HG03460 (cell line): Measurements from ENCODE around the gene RAB31.

Experiments
- ATAC-seq: cut with Tn5 transposase; IDR thresholded peaks from one replicate; pipeline ENCODE4 v1.9.1; 2021; ENCODE audit not compliant: unreplicated experiment

The RAB31 gene

GRCh38 chr18:9711361-9712129 is 3.4 kb downstream of the RAB31 start:
- peak; percentile 64 for ATAC-seq

DNA sequence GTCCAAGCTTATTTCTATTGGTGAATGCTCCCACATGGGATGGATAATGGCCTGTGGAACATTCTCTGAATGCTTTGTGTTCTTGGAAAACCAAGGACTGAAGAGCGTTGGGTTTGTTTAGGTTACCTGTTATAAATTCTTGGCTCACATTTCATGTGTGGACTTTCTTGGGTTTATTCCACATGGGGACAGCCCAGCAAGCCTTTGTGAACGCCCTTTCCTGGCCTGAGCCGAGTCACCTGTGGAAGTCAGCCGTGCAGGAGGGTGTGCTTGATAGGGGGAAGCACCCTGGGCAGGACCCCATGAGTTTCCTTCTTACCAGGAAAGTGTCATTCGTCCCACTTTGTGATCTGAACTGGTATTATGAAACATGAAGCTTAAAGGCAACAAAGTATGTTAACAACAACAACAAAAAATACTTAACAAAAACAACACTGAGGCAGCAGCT is 4.1 kb downstream of the RAB31 start:
- no peak for ATAC-seq

DNA sequence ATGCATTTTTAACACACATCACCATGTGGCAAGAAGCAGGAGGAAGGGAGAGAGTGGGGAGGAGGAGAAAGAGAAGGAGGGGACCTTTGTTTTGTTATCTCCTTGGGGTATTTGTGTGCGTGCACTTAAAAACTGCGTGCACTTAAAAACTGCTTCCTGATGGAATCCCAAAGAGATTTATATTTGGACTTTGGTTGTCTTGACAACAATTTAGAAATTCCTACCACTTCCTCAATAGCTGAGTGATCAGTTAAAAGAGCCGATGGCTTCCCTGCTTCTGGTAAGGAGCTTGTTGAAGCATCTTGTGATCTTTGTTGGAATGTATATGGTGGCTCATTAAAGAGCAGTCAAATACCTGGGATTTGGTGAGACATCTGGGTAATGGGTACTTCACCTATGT is 4.5 kb downstream of the RAB31 start:
- no peak for ATAC-seq

DNA sequence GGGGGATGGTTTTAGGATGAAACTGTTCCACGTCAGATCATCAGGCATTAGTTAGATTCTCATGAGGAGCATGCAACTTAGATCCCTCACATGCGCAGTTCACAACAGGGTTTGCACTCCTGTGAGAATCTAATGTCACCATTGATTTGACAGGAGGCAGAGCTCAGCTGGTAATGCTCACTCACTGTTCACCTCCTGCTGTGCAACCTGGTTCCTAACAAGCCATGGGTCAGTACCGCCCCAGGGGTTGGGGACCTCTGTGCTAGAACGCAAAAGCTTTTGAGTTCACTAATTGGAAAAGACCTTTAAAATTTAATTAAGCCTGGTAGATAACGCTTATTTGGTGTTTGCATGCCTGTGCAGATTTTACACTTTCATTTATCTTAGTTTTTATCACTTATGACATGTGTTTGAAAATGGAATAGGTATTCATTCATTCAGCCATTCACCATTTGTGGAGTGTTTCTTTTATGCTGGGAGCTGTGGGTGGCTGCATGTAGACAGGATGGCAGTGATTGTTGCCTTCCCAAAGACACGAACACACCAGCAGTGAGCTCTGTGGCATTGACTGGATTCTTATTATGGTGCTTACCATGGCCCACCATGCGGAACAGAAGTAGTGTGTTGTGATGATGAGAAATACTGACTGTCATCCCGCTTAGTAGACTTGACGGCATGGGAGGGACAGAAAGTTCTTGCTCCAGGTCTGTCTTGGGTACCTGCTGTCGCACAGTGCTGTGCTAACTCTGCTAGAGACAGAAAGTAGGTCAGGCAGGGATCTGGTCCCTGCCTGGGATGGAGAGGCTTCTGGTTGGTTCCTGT is 6.4 kb downstream of the RAB31 start:
- ATAC-seq, result no peak

DNA sequence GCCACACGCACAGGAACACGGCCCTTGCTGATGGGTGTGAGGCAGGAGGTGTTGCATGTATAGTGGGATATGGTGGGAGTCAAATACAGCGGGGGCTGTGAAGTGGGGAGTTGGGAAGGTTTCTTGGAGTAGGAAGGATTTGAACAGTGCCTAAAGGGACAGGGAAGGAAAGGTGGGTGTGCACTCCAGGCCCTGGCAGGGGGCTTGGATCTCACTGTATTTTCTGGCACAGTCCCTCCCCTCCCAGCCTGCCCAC is 6.9 kb downstream of the RAB31 start:
- ATAC-seq, result no peak

DNA sequence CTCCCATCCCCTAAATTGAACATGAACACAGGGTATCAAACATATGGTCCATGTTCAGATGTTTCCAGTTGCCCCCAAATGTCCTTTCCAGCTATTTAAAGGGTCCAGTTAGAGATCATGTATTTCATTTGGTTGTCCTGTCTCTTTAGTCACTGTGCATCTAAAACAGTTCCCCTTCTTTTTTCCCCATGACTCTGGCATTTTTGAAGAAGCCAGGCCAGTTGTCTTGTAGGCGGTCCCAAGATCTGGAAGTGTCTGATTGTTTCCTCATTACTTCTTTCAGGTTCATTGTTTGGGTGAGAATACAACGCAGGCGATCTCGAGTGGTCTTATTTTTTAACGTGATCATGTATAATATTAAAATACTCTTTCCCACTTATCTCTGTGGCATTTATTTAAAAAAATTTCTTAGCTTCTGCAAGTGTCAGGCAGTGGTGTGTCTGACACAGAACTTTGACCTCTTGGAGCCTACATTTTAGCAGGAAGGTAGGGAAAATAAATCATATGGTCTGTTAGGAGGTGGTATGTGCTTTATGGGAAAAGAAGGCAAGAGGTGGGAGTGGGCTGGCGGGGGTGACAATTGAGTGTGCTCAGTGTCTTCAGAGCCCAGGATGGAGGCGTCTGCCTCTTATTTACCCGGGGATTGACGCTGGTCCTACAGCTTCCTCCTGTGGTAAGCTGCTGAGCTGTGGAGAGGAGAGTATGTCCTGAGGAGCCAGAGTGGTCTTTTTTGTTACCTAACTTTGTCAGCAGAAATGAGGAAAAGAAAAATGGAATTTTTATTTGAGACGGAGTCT is 8.1 kb downstream of the RAB31 start:
- ATAC-seq, result no peak

DNA sequence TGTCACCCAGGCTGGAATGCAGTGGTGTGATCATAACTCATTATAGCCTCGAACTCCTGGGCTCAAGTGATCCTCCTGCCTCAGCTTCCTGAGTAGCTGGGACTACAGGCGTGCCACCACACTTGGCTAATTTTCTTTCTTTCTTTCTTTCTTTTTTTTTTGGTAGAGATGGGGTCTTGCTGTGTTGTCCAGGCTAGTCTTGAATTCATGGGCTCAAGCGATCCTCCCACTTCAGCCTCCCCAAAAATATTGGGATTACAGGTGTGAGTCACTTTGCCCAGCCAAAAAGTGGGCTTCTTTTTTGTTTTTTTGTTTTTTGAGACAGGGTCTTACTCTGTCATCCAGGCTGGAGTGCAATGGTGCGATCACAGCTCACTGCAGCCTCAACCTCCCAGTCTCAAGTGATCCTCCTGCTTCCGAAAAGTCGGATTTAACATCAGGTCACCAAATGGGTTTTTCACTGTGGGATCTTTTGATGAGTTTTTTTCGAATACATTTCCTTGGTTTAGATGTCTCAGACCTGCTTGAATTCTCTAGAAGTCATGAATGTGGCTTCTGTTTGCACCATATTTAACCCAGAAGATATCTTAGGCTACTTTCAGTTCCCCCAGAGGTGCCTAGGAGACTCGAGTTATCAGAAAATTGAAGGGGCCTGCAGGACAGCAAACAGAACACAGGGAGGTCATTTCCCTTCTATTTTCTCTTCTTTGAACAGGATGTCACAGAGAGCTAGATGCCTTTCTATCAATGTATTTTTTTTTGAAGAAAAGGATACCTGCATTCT is 8.9 kb downstream of the RAB31 start:
- ATAC-seq, result peak; percentile 59

DNA sequence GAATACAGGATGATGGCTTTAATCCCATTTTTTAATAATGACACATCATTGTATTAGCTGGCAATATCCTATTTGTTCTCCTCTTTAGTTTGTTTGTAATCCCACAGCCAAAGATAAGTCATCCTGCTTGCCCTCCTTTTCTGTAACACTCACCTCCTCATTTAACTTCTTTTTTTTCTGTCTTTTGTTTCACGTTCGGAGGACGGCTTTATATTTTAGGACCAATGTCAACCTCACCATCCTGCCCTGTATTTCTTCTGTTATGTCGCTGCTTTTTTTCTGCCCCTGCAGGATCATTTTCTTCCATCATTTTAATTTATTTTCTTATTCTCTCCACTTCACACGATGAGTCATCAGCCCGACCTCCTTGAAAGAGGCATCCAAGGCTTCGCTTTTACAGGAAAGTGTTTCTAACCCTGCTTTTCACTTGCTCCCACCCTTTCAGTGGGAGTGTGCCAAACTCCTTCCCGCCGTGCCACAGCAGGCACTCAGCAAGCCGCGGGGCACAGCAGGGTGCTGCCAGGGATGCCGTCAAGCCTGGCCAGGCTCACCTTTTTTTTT is 11.4 kb downstream of the RAB31 start:
- no peak for ATAC-seq

GRCh38 chr18:9720327-9720726 is 12.2 kb downstream of the RAB31 start:
- ATAC-seq, result no peak

DNA sequence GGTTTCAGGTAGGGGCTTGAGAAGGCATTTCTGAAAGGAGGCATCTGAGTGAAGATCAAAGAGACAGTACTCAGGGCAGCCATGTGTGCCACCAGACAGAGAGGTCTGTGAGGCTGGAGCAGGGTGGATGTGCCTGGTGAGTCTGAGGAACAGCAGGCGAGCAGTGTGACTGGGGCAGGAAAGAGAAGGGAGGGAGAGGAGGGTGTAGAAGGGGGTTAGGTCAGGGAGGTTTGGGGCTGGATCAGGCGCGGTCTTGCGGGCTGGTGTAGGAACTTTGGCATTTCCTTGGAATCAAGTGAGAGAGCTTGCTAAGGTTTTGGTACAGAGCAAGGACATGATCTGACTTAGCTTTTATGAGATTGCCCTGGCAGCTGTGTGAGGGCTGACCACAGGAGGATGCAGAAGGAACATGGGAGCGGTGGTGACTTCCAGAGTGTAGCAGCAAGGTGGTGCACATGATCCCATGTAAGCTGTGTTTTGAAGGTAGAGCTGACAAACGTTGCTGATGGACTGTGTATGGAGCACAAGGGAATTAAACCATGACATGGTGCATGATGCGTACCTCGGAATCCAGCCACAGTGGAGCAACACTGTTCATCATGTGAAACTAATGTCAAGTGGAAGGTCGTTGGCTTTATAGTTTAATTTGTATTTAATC is 13.9 kb downstream of the RAB31 start:
- ATAC-seq, result no peak

DNA sequence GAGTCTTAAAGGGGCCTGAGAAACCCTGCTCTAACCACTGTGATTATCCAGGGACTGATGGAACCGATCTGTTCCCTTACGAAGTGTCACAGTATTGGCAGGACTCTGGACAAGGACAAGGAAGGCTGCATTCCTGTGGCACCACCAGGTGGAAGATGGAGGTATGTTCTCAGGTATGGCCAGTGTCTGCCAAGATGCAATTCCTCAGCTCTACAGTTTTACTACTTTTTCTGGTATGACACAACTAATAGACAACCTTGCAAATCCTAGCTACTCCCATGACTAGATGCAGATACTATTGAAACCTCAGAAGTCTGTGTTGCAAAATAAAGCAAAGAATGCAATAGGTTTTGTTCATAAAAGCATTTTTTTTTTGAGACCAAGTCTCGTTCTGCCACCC is 14.6 kb downstream of the RAB31 start:
- no peak for ATAC-seq

GRCh38 chr18:9724797-9725585 is 16.9 kb downstream of the RAB31 start:
- no peak for ATAC-seq

- no peak for ATAC-seq
Measured at GRCh38 chr18:9726175-9726574, 18.1 kb downstream of the RAB31 start.

DNA sequence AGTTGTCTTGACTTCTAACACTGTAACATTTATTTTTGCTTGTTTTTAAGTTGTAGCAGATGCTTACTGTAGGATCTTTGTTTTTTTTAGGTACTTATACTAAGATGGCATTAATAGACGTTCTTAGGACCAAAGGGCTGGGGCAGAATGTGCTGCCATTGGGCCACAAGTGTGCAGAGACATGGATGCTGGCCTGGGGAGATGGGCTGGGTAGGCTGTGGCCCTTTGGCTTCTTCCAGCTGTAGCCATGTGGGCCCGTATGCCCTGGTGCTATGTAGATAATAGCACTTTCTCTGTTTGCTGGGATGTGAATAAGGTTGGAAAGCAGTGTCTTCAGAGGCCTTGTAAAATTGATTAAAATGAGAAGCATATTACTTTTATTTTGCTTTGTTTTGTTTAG is 18.8 kb downstream of the RAB31 start:
- ATAC-seq, result no peak

GRCh38 chr18:9730786-9731185 is 22.7 kb downstream of the RAB31 start:
- no peak for ATAC-seq

- ATAC-seq, result no peak
Measured at GRCh38 chr18:9731380-9731779, 23.3 kb downstream of the RAB31 start.

DNA sequence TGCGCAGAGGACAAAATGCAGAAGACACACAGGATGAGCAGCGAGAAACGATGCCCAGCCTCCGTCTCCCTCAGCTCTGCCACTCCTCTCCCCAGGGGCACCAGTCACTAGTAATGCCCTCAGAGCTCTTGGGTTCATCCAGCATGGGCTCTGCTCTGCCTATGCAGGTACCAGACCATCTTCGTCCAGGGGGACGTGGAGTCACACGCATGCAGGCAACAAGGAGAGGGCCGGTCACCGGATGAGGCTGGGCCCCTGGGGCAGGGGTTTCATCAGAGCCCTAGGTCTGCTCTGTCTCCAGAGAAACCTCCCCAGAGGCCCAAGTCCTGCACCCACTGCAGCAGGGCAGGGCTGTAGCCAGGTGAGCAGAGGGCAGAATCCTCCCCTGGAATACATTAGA is 23.9 kb downstream of the RAB31 start:
- ATAC-seq, result no peak

GRCh38 chr18:9734189-9734588 is 26.1 kb downstream of the RAB31 start:
- no peak for ATAC-seq

DNA sequence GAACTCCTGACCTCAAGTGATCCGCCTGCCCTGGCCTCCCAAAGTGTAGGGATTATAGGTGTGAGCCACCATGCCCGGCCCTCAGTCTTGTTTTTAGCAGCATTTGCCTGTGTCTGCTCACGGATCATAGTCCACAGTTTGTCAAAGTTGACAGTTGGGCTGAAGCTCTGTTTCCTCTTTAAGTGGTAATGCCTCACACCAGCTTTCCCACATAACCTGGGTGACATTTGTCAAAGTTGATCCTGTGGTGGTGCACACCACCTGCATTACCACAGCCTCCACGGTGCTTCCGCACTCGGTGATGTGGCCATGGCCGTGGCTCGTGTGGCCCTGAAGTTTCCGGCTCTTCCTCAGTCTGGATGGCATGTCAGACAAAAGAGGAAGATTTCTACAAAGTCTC is 27.1 kb downstream of the RAB31 start:
- ATAC-seq, result no peak
